Stimulated activated CD4-positive, alpha-beta T cell treated with anti-CD3 and anti-CD28 coated beads, Interleukin-2, amount 100 ng/mL, for 4 hours (primary cell): ENCODE results near the gene LDLRAD4.

Experiments used
- DNase-seq: peaks from one replicate; pipeline ENCODE4 v3.0.0-alpha.2; 2020; ENCODE audit warnings: low read depth

LDLRAD4 gene

DNA sequence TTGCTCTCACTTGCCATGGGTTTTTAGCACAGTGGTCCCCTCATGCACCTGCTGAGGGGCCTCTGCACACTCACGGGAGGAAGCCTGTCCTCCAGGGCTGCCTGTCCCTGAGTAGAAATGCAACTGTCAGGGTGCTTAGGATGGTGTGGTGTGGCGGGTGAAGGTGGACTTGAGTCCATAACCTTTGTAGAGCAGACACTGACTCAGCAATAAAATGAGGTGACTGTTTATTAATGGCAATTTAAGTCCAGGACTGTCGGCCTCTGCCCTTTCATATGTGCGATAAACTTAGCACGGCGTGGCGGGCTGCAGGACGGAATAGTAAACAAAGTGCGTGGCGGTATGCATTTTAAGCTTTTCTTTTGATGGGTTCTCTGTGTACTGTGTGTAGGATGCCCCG lies 188.2 kb downstream of the LDLRAD4 start:
- DNase-seq, result no peak

DNA sequence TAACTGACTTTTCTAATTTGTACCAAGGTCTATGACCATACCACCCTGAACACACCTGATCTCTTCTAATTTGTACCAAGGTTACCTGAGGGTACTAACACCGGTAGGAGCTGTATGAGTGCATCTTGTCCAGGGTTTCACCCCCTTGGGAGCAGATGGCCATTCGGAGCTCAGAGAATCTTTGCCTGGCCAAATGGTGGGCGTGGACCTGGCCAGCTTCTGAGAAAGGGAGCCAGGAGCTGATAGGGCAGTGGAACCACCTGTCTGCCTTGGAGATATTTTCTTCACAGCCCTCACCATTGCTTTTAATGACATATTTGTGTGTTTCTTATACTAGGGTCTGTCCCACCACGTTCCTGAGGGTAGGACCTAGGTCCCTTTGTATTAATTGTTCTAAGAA lies 188.9 kb downstream of the LDLRAD4 start:
- no peak for DNase-seq

DNA sequence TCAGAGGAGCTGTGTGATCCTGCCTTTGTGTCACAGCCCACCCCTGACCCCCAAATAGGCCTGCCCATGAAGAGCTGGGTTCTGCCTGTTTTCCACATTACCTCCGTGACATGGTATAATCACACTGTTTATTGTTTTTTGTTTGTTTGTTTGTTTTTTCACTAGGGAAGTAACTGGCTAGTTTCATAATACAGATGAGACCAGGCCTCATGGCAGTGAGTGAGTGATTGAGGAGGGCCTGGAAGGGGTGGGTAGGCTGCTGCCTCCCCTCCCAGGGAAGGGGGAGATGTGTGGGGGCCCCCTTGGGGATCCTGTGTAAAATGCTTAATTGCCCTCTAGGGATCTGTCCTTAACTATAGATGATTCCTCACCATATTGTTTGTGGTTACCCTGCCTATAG lies 190.5 kb downstream of the LDLRAD4 start:
- DNase-seq, result no peak

DNA sequence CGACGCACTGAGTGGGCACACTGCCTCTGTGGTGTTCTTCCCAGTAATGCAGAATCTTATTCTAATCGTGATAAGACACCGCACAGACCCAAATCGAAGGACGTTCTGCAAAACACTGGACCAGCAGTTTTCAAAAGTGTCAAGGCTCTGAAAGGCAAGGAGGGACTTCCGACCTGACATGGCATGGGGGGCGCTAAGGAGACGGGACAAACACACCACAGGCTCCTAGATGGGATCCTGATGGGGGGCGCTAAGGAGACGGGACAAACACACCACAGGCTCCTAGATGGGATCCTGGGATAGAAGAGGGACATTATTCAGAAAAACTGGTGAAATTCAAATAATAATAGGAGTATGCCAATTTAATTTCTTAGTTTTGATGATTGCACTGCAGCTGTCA lies 191.4 kb downstream of the LDLRAD4 start:
- no peak for DNase-seq

DNA sequence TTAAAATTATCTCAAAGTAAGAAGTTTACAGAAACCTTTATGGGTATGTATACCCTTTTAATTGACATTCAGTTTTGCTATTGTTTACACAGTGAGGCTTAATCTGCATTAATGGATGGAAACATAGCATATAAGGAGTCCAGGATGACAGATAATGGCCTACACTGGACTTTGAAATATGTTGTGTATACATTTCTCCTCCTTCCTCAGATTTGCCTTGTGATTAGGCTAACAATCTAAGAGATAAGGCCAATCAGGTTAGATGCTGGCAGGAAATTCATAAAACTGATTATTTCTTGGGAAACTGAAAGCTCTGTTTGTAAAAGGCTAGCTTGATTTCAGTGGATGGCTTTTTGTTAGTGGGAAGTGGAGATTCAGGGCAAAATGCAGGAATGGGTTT lies 191.9 kb downstream of the LDLRAD4 start:
- no peak for DNase-seq

GRCh38 chr18:13412017-13412416 lies 193.5 kb downstream of the LDLRAD4 start:
- DNase-seq, result no peak

DNA sequence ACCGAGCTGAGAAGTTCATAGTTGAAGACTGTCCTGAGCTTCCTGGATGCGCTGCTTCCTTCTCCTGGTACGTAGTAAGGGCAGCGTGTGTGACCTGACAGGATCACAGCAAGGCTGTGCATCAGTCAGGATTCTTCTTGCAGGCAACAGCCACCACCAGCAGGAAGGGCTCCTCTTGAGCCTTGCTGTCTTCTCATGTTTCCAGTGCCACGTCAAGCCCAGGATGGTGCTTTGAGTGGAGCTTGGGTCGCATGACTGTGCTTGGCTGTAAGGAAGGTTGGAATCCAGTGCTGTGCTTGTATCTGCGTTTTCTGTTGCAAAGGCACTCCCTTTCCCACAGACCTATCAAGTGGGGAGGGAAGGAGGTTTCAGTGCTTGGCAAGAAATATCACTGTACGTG lies 194.3 kb downstream of the LDLRAD4 start:
- no peak for DNase-seq

GRCh38 chr18:13414102-13414501 lies 195.5 kb downstream of the LDLRAD4 start:
- no peak for DNase-seq

GRCh38 chr18:13414521-13414920 lies 196.0 kb downstream of the LDLRAD4 start:
- DNase-seq, result no peak

DNA sequence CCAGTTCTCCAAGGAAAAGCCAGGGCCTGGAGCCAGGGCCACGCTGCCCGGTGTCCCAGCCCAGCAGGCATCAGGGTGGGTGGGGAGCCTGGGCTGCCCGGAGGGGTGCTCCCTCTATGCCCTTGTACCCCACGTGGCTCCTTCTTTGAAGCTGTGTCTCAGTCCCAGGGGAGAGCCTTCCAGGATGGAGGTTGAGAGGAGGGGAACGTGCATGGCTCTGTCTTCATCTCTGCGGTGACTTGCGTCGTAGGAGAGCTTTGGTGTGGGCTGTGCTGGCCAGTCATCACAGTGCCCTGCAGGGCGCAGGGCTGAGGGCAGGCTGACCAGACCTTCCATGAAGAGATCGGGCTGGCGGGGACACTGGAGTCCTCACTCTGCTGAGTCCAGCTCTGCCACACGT lies 197.2 kb downstream of the LDLRAD4 start:
- no peak for DNase-seq

DNA sequence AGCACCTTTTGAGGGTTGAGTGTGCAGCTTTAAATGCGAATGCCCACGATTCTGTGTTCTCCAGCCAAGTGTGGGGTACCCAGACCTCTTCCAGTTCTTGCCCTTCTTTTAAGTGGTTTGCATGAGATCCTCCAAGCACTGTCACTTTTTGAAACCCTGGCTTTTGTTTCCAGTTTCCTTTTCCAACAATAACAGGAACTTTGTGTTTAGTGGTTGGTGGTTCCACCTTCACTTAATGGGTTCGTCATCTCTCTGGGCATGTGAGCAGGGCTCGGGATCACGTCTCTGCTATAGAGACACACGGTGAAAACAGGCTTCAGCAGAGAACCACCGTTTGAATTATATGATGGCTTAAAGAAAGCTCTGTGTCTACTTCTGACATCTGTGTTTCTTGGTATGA lies 197.6 kb downstream of the LDLRAD4 start:
- DNase-seq, result no peak

- no peak for DNase-seq
Observed at GRCh38 chr18:13416848-13417247, 198.3 kb downstream of the LDLRAD4 start.

- DNase-seq, result no peak
Observed at GRCh38 chr18:13418013-13418710, 199.6 kb downstream of the LDLRAD4 start.

DNA sequence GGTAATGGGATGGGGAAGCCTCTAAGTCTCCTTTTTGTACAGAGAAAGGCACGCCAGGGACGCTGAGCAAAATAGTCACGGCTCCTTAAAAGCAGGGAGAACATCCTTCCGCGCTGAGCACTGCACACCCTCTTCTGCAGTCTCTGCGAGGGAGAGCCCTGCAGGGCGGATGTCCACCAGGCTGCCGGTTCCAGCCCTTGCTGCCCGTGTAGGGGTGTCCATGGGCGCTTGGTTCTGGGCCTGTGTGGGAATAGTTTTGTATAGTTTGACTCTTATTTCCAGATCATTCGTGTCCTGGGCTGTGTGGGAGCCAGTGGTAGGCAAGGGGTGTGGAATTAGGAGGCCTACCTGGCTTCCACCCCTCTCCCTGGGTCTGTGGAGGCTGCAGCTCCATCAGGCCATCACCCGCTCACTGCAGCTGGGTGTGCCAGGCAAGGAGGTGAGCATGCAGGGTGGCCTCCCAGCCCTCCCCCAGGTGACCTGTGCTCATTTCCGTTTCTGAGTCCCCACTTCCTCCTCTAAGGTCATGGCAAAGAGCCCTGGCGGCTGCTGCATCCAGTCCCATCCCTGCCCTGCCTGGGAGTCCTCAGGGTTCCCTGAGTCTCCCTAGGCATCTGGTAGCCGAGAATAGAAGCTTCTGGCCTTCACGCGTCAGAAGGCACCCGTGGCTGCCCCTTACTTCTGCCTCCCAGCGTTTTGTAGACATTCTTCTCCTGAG lies 202.6 kb downstream of the LDLRAD4 start:
- DNase-seq, result no peak

GRCh38 chr18:13422541-13423147 lies 204.1 kb downstream of the LDLRAD4 start:
- no peak for DNase-seq

- no peak for DNase-seq
Observed at GRCh38 chr18:13423352-13423751, 204.8 kb downstream of the LDLRAD4 start.

DNA sequence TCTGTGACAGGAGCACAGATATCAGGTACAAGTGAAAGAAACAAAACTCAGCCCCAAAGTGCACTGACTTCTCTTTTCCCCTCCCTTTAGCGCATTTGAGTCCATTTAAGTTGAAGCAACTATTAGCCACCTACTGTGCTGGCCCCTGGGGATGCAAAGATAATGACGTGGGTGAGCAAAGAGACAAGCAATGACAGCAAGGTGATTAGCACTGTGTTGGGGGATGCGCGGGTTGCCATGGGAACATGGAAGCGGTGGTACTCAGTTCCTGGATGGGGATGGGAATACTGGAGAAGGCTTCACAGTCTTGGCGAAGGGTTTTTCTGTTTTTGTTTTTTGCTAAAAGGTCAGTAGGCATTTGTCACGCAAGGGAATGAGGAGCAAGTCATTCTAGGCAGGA lies 205.8 kb downstream of the LDLRAD4 start:
- DNase-seq, result no peak

GRCh38 chr18:13425357-13426091 lies 207.0 kb downstream of the LDLRAD4 start:
- no peak for DNase-seq

DNA sequence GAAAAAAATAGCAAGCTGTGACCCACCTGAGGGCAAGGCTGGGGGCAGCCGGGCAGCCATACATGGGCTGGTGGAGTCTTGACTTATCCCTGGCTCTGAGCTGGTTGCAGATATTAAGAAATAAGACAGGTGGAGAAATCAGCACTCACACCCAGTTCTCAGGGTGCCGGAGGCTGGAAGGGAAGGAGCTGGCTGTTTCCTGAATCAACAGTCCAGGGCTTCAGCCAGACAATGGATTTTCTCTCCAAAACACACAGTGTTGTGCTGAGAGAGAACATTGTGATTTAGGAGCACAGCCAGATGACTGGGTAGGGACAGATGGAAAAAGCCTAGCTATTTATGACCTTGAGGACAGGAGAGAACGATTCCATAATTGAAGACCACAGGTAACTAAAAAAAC lies 208.8 kb downstream of the LDLRAD4 start:
- DNase-seq, result no peak

- no peak for DNase-seq
Observed at GRCh38 chr18:13428319-13428718, 209.8 kb downstream of the LDLRAD4 start.

- no peak for DNase-seq
Observed at GRCh38 chr18:13429016-13429415, 210.5 kb downstream of the LDLRAD4 start.

DNA sequence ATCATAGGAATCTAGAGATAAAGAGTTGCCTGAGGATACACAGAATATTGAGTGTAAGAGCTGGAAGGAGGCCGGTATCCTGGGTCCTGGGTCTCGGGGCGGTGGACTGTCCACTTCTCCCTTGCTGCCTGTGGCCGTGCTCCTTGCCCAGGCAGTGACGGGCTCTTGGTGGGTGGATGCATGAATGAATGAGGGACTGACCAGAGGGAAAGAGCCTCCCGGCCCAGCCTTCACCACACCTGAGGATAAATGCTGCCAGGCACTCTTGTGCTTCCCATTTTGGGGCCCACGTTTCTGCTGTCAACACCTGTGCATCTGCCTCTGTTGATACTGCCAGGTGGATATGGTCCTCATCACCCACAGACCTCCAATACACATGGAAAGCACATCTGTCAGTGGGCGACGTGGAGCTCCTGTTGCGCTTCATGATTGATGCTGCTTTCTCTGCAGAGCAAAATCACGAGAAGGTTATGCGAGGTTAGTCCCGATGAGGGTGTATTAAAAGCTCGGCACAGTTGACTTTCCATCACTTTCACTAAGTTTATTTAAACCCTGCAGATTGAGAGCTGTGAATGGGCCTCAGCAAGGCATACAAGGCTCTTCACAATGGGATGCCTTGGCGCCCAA lies 211.4 kb downstream of the LDLRAD4 start:
- DNase-seq, result no peak
